ENCODE measurements around the gene LAMA3.

DNA sequence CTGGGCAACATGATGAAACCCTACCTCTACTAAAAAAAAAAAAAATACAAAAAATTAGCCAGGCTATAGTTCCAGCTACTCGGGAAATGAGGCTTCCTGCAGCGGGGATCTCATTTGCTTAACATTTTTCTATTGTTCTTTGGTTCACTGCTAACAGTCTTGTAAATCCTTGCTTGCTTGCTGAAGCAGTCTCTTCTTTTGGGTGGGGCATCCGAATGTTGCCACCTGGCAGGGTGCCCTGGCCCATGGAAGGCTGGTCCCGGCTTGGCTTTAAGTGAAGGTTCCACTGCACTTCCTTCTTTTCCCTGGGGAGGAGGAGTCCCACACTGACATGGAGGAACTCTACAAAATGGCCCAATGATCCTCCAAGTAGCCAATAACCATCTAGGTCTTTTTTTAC, 20.5 kb upstream of the LAMA3 start:
- no peak for TF ChIP-seq POLR2A (IDR thresholded peaks at IDR 0.05; ENCODE audit: low read depth, low read length)
- no peak for TF ChIP-seq POLR2AphosphoS5 (IDR thresholded peaks at IDR 0.05; ENCODE audit: low read depth, low read length)
- TF ChIP-seq TAF1 (IDR thresholded peaks at IDR 0.05; ENCODE audit: low read depth, low read length) = no peak
- TF ChIP-seq SPI1 (IDR thresholded peaks at IDR 0.05; ENCODE audit: low read depth, low read length) = no peak
- no peak for TF ChIP-seq POU2F2 (IDR thresholded peaks at IDR 0.05; ENCODE audit: low read depth, low read length)

Measured in GM12891 (cell line).